ENCODE measurements around the gene CASS4.

The CASS4 gene

DNA sequence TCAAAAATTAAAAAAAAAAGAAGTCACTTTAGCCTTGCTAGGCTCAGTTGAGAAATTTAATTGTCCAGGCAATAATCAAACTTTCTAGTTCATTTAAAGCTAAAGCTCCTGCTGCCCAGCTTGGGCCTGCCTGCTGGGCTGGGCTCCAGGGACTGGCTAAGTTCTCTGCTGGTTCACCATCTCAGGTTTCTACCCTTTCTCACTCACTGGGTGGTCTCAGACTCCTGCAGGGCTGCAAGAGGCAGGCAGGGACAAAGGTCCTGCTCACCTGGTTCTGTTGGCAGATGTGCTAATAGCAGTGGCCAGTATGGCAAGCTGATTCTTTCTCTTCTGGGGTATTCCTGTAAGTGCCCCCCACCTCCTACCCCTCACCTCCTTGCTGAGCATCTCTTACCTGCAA is 35.2 kb downstream of the CASS4 start:
- H3K36me3 ChIP-seq: peaks cover 95% of the 10 kb centered on the region
- peaks cover 9% of the 10 kb centered on the region in 2 experiments for H3K4me1 ChIP-seq (ENCODE audit: control insufficient read depth in 1 of 2, insufficient read depth in 1 of 2, low read depth in 1 of 2, low read length in 1 of 2)
- H3K27ac ChIP-seq: no peak overlapping the region
- H3K27me3 ChIP-seq: no peaks in the 10 kb centered on the region
- H3K4me3 ChIP-seq (ENCODE audit: low read depth in 1 of 2, low read length in 1 of 2): no peak overlapping the region
- H3K9me3 ChIP-seq: no peaks in the 10 kb centered on the region
- TF ChIP-seq, protein P1, sequence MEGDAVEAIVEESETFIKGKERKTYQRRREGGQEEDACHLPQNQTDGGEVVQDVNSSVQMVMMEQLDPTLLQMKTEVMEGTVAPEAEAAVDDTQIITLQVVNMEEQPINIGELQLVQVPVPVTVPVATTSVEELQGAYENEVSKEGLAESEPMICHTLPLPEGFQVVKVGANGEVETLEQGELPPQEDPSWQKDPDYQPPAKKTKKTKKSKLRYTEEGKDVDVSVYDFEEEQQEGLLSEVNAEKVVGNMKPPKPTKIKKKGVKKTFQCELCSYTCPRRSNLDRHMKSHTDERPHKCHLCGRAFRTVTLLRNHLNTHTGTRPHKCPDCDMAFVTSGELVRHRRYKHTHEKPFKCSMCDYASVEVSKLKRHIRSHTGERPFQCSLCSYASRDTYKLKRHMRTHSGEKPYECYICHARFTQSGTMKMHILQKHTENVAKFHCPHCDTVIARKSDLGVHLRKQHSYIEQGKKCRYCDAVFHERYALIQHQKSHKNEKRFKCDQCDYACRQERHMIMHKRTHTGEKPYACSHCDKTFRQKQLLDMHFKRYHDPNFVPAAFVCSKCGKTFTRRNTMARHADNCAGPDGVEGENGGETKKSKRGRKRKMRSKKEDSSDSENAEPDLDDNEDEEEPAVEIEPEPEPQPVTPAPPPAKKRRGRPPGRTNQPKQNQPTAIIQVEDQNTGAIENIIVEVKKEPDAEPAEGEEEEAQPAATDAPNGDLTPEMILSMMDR (IDR thresholded peaks at IDR 0.05): no peak

DNA sequence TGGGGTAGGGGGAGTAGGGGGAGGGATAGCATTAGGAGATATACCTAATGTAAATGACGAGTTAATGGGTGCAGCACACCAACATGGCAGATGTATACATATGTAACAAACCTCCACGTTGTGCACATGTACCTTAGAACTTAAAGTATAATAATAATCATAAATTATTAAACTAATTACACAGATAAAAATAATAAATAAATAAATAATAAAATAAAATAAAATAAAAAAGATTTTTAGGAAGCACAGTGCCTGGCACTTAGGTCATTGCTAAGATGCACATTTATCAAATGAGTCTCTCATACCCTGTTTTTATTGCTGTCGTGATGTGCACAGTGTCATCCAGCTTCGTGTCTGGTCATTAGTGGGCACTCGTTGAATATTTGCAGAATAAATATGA is 37.4 kb downstream of the CASS4 start:
- no peak overlapping the region for H3K4me3 ChIP-seq (ENCODE audit: low read depth in 1 of 2, low read length in 1 of 2)
- H3K36me3 ChIP-seq: peaks cover 99% of the 10 kb centered on the region
- H3K27ac ChIP-seq: no peak overlapping the region
- H3K4me1 ChIP-seq (ENCODE audit: control insufficient read depth in 1 of 2, insufficient read depth in 1 of 2, low read depth in 1 of 2, low read length in 1 of 2): peaks cover 0 to 3% of the 10 kb centered on the region in 2 experiments
- H3K9me3 ChIP-seq: no peaks in the 10 kb centered on the region
- TF ChIP-seq, protein P1 (IDR thresholded peaks at IDR 0.05): no peak
- no peaks in the 10 kb centered on the region for H3K27me3 ChIP-seq

DNA sequence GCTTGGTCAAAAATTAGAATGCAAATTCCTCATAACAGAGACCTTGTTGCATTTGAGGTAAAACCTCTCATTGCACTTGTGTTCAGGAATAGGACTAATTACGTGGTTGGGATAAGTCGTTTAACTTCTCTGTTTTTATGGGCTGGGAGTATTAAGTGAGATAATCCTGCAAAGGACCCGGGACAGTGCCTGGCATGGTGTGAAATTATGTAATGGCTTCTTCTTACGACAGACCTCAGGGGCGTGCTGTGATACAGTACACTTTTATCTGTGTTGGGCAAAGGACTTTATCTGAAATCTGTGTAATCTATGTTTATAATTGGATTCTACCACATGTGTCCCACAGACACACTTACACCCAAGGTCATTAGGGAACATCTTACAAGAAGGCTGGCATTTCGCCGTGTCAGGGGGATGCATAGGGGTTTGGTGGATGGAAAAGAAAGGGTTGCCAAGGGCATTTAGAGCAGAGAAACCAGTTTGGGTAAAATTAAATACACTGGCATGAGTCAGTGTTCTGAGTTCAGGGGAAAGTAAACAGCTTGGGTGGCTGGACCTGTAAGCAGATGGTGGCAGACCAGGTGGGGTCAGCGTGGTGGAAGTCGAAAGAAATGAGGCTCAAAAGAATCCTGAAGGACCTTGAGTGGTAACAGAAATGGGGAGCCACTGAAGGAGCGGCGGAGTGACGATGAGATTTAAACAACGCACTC is 39.2 kb downstream of the CASS4 start:
- Histone ChIP-seq H3K36me3 (peaks cover 97% of the 10 kb centered on the region), H3K27me3 (no peaks in the 10 kb centered on the region), H3K27ac (peak overlapping the region; percentile 25), H3K9me3 (no peaks in the 10 kb centered on the region), H3K4me3 (ENCODE audit: low read depth in 1 of 2, low read length in 1 of 2) (no peak overlapping the region), H3K4me1 (ENCODE audit: control insufficient read depth in 1 of 2, insufficient read depth in 1 of 2, low read depth in 1 of 2, low read length in 1 of 2) (peaks cover 0 to 3% of the 10 kb centered on the region in 2 experiments)
- TF ChIP-seq, protein P1 (IDR thresholded peaks at IDR 0.05): no peak

DNA sequence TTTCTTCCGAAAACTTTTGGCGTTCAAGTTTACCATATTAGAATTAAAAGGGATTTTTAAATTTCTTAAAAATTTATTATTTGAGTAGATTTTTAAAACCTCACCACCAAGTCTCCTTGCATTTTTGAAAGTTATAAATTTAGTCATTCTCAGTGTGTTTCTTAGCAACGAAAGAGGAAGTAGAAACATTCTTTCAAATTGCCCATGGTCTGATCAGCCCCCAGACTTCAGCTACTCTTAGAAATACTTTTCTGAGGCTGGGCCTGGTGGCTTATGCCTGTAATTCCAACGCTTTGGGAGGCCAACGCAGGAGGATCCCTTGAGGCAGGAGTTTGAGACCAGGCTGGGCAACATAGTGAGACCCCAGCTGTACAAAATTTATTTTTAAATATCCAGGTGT is 41.3 kb downstream of the CASS4 start:
- H3K36me3 ChIP-seq: peaks cover 88% of the 10 kb centered on the region
- TF ChIP-seq, protein P1 (IDR thresholded peaks at IDR 0.05): no peak
- H3K4me1 ChIP-seq (ENCODE audit: control insufficient read depth in 1 of 2, insufficient read depth in 1 of 2, low read depth in 1 of 2, low read length in 1 of 2): peaks cover 0 to 3% of the 10 kb centered on the region in 2 experiments
- no peak overlapping the region for H3K4me3 ChIP-seq (ENCODE audit: low read depth in 1 of 2, low read length in 1 of 2)
- H3K27me3 ChIP-seq: no peaks in the 10 kb centered on the region
- H3K9me3 ChIP-seq: no peaks in the 10 kb centered on the region
- H3K27ac ChIP-seq: no peak overlapping the region

DNA sequence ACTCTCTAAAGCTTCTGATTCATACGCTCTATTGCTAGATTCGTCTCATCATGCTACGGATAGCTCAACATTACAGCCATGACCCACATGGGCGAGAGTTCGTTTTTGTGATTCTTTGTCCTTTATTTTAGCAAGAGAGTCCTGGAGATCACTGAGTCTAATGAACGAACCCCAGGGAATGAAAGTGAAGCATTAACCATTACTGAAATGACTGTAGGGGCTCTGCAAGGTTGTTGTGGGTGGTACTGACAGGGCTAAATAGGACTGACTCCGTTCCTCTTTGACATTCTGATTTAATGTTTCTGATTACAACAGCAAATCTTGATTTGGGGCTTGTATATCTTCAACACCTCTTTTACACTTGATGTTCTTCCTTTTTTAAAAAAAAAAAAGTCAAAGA is 42.7 kb downstream of the CASS4 start:
- Histone ChIP-seq H3K9me3 (no peaks in the 10 kb centered on the region), H3K36me3 (peaks cover 89% of the 10 kb centered on the region), H3K4me1 (ENCODE audit: control insufficient read depth in 1 of 2, insufficient read depth in 1 of 2, low read depth in 1 of 2, low read length in 1 of 2) (peaks cover 0 to 3% of the 10 kb centered on the region in 2 experiments), H3K4me3 (ENCODE audit: low read depth in 1 of 2, low read length in 1 of 2) (no peak overlapping the region), H3K27ac (no peak overlapping the region), H3K27me3 (no peaks in the 10 kb centered on the region)
- TF ChIP-seq, protein P1 (IDR thresholded peaks at IDR 0.05): no peak
